GM18511 (cell line): ENCODE results near the gene RNU2-63P.
"Not testable (repeated sequence)": the region's sequence is repeated elsewhere in the genome, so short reads cannot be mapped to it uniquely, and the experiment has no call there.

Experiments used
- ATAC-seq: cut with Tn5 transposase; IDR thresholded peaks from one replicate; pipeline ENCODE4 v1.9.1; 2021; ENCODE audit warnings: mild to moderate bottlenecking, moderate library complexity; ENCODE audit not compliant: unreplicated experiment

RNU2-63P gene

DNA sequence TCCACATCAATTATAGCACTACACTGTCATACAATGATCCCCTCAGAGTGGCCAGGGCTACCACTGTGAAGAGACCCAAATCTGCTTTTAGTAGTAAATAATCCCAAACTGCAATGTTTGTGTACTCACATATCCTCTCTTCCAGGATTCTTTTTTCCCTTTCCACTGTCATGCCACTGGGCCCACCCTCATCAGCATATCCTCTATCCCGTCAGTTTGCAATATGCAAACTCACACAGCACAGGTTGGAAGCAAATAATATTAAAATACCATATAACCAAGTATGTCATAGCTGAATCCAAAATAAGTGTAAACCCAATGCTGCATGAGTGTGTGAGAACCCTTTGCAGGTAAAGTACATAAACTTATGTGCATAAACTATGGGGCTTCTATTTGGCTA lies 28.9 kb downstream of the RNU2-63P start:
- not testable (repeated sequence) for ATAC-seq

DNA sequence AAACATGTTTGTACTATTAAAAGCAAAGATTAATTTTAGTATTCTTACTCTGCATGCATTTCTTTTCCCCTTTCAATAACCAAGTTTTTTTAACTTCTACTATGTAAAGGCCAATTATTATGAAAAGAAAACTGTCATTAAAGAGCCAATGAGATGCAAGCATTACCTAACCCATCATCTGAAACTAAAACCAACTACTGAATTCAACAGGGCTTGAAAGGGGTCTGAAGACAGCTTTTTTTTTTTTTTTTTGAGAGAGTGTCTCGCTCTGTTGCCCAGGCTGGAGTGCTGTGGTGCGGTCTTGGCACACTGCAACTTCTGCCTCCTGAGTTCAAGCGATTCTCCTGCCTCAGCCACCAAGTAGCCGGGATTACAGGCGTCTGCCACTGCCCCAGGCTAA lies 30.4 kb downstream of the RNU2-63P start:
- ATAC-seq: not testable (repeated sequence)

GRCh38 chr2:87981182-87981581 lies 35.2 kb downstream of the RNU2-63P start:
- not testable (repeated sequence) for ATAC-seq

- ATAC-seq: not testable (repeated sequence)
These were observed 44.0 kb downstream of the RNU2-63P start for GRCh38 chr2:87972385-87972784.
